Nephron progenitor cell (in vitro differentiated cells): Measurements from ENCODE around the gene FRMD1.

ENCODE experiments used
- DNase-seq: peaks from one replicate; pipeline ENCODE4 v3.0.0; 2021
- H3K27ac Mint-ChIP-seq: 2 replicates; pipeline ENCODE4 v1.8.0; 2021; ENCODE audit warnings: mild to moderate bottlenecking, moderate library complexity, mixed read lengths
- H3K27me3 Mint-ChIP-seq: 2 replicates; pipeline ENCODE4 v1.8.0; 2021; ENCODE audit warnings: mild to moderate bottlenecking, low read depth, mixed read lengths; ENCODE audit not compliant: poor library complexity
- H3K36me3 Mint-ChIP-seq: 2 replicates; pipeline ENCODE4 v1.8.0; 2021; ENCODE audit warnings: low read depth, mixed read lengths
- H3K4me1 Mint-ChIP-seq: 2 replicates; pipeline ENCODE4 v1.8.0; 2021; ENCODE audit warnings: mixed read lengths
- H3K4me3 Mint-ChIP-seq: 2 replicates; pipeline ENCODE4 v1.8.0; 2021; ENCODE audit warnings: mild to moderate bottlenecking, moderate library complexity, mixed read lengths
- H3K9me3 Mint-ChIP-seq: 2 replicates; pipeline ENCODE4 v1.8.0; 2021; ENCODE audit warnings: mild to moderate bottlenecking, moderate library complexity, mixed read lengths
- TF ChIP-seq, protein P1 (sequence below): fragments of 200-600 bp; sonication (generic); IDR thresholded peaks from 2 replicates; pipeline ENCODE4 v1.5.0; 2021; ENCODE audit warnings: antibody characterized with exemption

FRMD1 gene

DNA sequence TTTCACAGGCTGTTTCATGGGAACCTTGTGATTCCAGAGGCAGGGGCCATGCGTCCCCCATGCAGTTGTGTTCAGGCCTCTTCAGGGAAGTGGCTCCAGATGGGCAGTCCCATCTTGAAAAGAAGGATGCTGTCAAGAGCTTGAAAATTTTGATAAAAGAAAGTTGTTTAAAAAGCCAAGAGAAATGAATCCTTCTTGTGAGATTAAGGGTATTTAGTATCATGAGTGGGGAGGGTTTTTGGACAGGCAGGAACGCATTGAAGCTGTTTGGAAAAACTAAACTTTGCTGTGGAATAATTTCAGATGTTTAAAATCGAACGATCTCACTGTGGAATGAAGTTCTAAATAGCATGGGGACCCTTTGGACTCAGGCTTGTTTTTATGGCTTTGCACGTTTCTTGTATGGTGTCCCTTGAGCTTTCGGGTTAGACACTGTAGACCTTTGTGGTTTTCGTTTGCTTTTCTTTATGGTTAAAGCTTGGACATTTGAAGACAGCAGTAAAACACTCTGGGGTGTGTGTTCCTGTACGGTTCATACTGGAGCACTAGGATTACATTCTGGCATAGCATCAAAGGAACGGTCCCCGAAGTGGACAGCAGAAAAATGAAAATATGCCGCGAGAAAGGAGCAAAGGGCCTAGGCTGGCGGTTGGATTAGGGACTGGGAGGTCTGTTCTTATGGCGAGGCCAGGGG is 63.4 kb downstream of the FRMD1 start:
- no peak overlapping the region for H3K4me3 Mint-ChIP-seq
- H3K9me3 Mint-ChIP-seq: peaks cover 64% of the 10 kb centered on the region
- no peak overlapping the region for H3K27ac Mint-ChIP-seq
- TF ChIP-seq, protein P1, sequence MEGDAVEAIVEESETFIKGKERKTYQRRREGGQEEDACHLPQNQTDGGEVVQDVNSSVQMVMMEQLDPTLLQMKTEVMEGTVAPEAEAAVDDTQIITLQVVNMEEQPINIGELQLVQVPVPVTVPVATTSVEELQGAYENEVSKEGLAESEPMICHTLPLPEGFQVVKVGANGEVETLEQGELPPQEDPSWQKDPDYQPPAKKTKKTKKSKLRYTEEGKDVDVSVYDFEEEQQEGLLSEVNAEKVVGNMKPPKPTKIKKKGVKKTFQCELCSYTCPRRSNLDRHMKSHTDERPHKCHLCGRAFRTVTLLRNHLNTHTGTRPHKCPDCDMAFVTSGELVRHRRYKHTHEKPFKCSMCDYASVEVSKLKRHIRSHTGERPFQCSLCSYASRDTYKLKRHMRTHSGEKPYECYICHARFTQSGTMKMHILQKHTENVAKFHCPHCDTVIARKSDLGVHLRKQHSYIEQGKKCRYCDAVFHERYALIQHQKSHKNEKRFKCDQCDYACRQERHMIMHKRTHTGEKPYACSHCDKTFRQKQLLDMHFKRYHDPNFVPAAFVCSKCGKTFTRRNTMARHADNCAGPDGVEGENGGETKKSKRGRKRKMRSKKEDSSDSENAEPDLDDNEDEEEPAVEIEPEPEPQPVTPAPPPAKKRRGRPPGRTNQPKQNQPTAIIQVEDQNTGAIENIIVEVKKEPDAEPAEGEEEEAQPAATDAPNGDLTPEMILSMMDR: no peak
- no peaks in the 10 kb centered on the region for H3K4me1 Mint-ChIP-seq
- peaks cover 17% of the 10 kb centered on the region for H3K27me3 Mint-ChIP-seq
- H3K36me3 Mint-ChIP-seq: peaks cover 15% of the 10 kb centered on the region
- DNase-seq: no peak

DNA sequence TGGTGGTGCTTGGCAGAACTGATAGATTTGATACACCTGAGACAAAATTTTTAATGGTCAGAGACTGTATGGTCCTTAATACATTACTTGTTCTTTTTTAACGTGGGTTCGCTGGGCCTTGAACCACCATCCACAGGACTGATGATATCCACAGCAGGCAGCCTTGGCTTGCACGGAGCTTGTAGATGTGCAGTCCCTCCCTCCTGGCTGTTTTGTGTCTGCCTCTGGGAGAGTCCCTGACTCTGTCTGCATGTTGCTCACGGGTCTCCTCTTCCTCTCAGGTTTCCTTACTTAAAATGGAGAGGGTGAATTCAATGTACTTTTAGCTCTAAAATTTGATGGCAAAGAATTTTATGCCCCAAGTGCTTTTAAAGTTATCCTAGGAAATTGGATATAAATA is 64.0 kb downstream of the FRMD1 start:
- H3K27me3 Mint-ChIP-seq: peaks cover 15% of the 10 kb centered on the region
- TF ChIP-seq, protein P1: no peak
- H3K4me3 Mint-ChIP-seq: no peak overlapping the region
- no peaks in the 10 kb centered on the region for H3K4me1 Mint-ChIP-seq
- peaks cover 70% of the 10 kb centered on the region for H3K9me3 Mint-ChIP-seq
- no peak overlapping the region for H3K27ac Mint-ChIP-seq
- no peak for DNase-seq
- peaks cover 15% of the 10 kb centered on the region for H3K36me3 Mint-ChIP-seq

DNA sequence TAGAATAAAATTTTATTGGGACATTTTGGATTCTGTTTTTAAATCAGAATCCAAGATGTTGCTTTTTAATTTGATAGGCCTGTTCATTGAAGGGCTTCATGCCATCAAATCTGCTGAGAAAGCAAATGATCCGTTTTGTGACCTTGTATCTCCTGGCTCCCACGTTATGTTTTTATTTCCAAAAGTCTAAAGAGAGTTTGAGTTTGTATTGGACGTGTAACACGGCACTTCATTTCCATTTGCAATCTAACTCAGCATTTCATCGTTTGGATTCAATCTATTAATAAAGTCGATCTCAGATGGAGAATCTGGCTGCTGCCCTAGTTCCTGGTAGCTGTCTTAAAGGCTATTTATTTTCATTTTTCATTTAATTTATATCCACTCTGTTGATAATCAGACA is 64.6 kb downstream of the FRMD1 start:
- Mint-ChIP-seq H3K4me1 (no peaks in the 10 kb centered on the region), H3K9me3 (peaks cover 74% of the 10 kb centered on the region), H3K27me3 (peaks cover 12% of the 10 kb centered on the region), H3K36me3 (peaks cover 18% of the 10 kb centered on the region), H3K27ac (no peak overlapping the region), H3K4me3 (no peak overlapping the region)
- DNase-seq: no peak
- TF ChIP-seq, protein P1: no peak

DNA sequence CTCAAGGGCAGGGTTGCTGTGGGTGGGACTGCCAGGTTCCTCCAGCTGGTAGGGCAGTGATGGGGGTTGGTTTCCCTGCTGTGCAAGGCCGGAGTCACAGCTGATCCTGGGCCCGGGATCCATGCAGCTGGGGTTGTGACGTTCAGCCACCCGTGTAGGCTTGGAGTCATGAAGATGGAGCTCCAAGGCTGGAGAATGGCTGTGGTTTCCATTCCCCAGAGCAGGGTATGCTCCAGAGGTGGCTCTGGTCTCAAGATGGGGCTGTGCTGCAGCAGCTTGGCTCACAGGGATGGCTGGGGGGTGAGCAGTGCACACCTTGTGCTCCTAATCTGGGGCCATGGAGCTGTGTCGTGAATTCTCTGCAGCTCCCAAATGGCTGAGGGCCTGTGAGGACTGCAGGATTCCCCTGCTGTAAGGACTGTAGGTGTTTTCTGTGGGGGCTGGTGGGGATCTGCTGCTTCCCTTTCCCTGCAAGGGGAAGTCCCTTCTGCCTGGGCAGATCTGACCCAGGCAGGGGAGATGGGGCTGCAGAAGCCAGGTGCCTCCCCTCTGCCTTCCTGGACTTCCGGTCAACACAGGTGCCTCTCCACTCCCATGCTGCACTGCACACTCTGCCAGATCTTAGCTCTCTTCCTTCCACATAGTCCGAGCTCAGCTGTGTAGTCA is 65.6 kb downstream of the FRMD1 start:
- Mint-ChIP-seq H3K4me1 (no peaks in the 10 kb centered on the region), H3K36me3 (peaks cover 17% of the 10 kb centered on the region), H3K9me3 (peaks cover 79% of the 10 kb centered on the region), H3K27ac (no peak overlapping the region), H3K27me3 (peaks cover 12% of the 10 kb centered on the region), H3K4me3 (no peak overlapping the region)
- no peak for DNase-seq
- TF ChIP-seq, protein P1: no peak

DNA sequence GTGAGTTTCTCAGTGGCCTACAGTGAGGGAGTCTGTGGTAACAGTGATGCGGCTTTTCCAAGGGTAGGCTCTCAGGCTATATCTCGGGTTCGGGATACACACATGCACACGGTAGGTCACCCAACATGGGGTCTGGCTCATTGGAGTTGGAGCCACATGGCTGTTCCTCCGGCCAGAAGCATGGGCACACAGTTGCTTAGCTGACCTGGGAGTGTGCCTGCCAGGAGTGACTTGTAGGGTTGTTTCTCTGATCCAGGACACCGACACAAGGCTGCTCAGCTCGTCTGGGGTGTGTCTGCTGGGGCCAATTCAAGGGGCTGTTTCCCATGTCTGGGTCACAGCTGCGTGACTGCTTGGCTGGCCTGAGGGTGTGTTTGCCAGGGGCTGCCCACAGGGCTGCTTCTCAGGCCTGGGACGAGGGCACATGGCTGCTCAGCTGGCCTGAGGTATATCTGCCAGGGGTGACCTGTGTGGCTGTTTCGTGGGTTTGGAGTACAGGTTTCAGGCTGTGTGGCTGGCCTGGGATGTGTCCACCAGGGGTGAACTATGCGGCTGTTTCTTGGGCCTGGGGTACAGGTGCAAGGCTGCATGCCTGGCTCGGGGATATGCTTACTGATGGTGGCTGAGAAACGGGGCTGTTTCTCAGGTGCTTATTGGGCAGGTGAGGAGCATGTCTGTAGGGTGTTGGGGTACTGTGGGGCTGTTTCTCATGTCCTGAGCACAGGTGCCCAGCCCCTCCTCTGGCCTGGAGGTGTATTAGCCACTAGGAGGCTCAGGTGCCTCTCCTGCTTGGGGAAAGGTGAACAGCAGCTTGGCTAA is 66.4 kb downstream of the FRMD1 start:
- Mint-ChIP-seq H3K27me3 (peaks cover 11% of the 10 kb centered on the region), H3K36me3 (peaks cover 17% of the 10 kb centered on the region), H3K4me1 (no peaks in the 10 kb centered on the region), H3K9me3 (peaks cover 81% of the 10 kb centered on the region), H3K4me3 (no peak overlapping the region), H3K27ac (no peak overlapping the region)
- TF ChIP-seq, protein P1: no peak
- DNase-seq: no peak
